Ammon's horn (tissue), 1 donor: ENCODE results near the gene MIS18A.
"Not testable (repeated sequence)": the region's sequence is repeated elsewhere in the genome, so short reads cannot be mapped to it uniquely, and the experiment has no call there.

Experiments
- DNase-seq: peaks from one replicate; pipeline ENCODE4 v3.0.0-alpha.2; 2016; ENCODE audit warnings: low spot score

The MIS18A gene

GRCh38 chr21:32304998-32305397 is 26.1 kb upstream of the MIS18A start:
- no peak for DNase-seq

GRCh38 chr21:32303385-32303784 is 24.5 kb upstream of the MIS18A start:
- DNase-seq: no peak

- DNase-seq: no peak
Measured at GRCh38 chr21:32302560-32302959, 23.7 kb upstream of the MIS18A start.

DNA sequence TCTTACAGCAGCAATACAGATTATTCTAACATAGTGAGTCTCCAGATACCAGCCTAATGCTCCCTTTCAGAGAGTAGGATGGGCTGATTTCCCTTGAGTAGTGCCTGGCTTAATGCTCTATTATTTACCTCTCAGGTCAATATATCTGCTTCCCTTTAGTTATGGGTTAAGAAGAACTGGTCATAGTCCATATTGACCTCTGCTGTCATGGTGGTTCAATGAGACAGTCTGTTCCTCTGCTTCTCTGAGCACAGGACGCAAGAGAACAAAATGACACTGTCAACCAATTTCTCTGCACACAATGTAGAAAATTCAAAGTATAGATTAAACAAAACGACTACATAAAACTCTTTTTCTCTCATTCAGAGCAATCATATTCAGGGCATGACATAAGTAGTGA is 22.7 kb upstream of the MIS18A start:
- DNase-seq: no peak

GRCh38 chr21:32300117-32300681 is 21.4 kb upstream of the MIS18A start:
- no peak for DNase-seq

DNA sequence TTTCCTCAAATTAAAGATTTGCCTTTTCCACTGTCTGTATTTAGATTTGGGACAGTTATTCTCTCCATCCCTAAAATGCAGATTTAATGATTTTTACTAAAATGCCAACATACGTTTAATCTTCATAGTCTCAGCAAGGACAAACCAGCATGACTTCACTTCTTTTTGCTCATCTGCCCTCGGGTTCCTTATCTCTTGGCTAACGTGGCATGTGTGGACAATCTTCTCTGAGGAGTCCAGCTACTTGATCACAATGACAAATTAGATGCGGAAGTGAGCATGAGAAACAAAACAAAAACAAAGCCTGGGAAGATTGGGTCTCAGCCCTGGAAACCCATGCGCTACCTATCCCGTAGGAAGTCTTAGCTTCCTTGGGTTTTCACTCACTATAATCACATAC is 20.8 kb upstream of the MIS18A start:
- no peak for DNase-seq

GRCh38 chr21:32298658-32299081 is 19.8 kb upstream of the MIS18A start, which contains the start of gene MRAP:
Gene MRAP (plus strand): TSS chr21:32298855. CDS start chr21:32298972, 117 bp downstream.
- DNase-seq: no peak

DNA sequence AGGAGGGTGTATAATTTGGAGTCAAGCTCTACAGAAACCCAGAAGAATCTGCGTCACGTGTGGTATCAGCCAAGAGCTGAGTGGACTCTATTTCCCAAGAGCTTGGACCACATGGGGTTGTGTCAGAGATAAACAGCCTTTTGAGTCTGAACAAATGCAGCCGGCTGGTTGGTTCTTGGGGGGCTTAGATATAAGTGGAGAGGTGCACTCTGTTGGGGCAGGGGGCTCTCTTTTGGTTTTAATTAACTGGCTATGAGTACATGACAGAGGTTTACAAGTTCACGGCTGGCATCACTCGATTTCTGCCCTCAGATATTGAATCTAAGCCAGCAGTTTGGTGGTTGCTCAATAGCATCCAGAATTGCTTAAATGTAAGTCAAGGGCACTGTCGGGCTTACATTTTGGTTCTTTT is 19.3 kb upstream of the MIS18A start:
- DNase-seq: no peak

DNA sequence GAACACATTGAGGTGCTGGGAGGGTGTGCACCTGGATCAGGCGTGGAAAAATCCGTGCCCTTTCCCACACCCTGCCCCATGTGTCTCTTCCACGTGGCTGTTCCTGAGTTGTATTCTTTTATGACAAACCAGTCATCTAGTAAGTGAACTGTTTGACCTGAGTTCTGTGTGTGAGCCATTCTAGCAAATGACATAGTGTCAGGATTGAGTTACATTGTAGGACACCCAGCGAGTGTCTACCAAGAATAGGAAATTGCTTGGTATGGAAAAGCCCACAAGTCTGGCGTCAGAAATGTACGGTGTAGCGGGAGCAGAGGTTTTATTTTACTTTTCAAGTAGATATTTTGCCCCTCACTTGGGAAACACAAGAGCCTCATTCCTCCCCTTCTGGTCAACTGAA is 18.6 kb upstream of the MIS18A start:
- DNase-seq: no peak

GRCh38 chr21:32285476-32285875 is 6.6 kb upstream of the MIS18A start:
- DNase-seq: no peak

DNA sequence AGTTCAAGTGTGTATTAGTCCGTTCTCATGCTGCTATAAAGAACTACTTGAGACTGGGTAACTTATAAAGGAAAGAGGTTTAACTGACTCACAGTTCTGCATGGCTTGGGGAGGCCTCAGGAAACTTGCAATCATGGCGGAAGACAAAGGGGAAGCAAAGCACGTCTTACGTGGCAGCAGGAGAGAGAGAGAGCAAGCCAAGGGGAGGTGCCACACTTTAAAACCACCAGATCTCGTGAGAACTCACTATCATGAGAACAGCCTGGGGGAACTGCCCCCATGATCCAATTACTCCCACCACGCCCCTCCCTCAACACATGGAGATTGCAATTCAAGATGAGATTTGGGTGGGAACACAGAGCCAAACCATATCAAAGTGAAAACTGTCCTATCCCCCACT is 4.1 kb upstream of the MIS18A start:
- DNase-seq: no peak

DNA sequence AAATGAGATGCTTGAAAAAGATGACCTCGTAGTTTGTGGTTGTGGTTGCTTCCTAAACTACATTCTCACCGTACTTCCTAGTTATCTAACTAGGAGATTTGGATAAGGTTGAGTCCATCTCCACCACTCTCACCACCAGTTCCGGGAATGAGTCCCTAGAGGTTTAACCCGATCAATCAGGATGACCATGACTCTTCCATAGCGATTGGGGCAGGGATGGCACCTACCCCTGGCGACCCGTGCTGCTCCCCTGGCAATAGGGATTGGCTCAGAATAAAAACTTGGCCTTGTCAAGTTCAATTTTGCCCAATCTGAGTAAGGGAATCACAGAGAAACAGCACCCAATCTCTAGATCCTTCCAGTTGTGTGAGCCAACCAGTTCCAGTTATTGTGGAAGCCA is 2.7 kb upstream of the MIS18A start:
- no peak for DNase-seq

GRCh38 chr21:32279377-32279680 is 480 bp upstream of the MIS18A start:
- no peak for DNase-seq

DNA sequence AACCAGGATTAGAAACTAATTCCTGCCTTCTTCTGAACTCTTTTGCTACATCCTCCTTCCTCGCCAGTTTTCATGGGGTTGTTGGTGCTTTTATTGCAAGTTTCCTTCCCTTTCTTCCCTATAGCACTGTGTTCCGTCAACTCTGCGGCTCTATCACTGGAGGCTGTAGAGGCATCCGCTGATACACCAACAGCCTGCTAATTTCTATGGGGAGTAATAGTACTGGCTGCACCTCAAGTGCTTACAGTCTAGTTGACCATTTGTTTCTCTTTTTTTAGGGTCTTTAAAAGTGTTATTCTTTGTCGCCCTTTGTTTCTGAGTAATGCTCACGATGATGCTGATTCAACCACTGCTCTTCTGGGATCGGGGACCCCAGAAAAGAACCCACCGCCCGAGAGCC is 746 bp downstream of the MIS18A start:
- no peak for DNase-seq

GRCh38 chr21:32276671-32277070 is 2.2 kb downstream of the MIS18A start:
- DNase-seq: no peak

- no peak for DNase-seq
Measured at GRCh38 chr21:32270748-32271147, 8.1 kb downstream of the MIS18A start.

DNA sequence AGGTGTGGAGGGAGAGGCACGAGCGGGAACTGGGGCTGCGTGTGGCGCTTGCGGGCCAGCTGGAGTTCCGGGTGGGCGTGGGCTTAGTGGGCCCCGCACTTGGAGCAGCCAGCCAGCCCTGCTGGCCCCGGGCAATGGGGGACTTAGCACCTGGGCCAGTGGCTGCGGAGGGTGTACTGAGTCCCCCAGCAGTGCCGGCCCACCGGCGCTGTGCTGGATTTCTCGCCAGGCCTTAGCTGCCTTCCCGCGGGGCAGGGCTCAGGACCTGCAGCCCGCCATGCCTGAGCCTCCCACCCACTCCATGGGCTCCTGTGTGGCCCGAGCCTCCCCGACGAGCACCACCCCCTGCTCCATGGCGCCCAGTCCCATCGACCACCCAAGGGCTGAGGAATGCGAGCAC is 13.5 kb downstream of the MIS18A start:
- DNase-seq: not testable (repeated sequence)

DNA sequence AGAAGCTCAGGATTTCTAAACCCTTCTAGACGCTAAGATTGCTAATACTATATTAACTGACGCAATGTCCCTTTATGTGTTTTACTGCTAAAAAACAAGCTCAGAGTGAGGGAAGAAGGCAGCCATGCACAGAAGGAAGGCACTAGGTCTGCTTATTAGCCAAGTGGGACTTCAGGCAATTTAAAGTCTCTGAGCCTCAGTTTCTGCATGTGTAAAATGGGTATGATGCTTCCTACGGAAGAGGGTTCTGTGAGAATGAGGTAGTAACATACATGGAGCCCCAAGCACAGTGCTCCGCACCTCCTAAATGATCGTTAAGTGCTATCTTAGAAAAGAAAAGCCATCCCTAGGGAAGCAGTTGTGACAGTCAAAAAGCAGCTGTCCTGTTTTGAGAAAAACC is 16.9 kb downstream of the MIS18A start:
- DNase-seq: no peak

DNA sequence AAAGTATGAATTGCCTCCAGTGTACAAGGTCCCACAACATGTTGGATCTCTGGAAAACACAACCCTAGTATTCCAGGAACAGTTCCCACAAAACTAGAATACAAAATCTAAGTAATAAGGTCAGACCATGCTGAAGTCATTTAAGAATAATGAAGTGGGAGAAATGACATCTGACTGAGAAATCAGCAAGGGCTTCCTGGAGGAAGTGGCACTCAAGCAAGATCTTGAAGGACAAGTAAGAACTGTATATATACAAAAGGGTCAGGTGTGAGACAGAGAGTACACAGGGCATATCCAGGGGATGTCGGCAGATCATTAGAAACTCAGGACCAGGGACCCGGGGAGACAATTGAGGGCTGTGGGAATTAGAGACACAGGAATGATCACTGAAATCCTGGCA is 18.7 kb downstream of the MIS18A start:
- DNase-seq: no peak

DNA sequence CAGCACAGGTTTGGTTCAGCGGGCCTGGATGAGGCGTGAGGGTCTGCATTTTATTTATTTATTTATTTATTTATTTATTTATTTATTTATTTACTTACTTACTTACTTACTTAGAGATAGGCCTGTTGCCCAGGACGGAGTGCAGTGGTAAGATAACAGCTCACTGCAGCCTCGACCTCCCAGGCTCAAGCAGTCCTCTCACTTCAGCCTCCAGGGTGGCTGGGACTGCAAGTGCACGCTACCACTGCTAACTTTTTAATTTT is 20.1 kb downstream of the MIS18A start:
- DNase-seq: not testable (repeated sequence)

DNA sequence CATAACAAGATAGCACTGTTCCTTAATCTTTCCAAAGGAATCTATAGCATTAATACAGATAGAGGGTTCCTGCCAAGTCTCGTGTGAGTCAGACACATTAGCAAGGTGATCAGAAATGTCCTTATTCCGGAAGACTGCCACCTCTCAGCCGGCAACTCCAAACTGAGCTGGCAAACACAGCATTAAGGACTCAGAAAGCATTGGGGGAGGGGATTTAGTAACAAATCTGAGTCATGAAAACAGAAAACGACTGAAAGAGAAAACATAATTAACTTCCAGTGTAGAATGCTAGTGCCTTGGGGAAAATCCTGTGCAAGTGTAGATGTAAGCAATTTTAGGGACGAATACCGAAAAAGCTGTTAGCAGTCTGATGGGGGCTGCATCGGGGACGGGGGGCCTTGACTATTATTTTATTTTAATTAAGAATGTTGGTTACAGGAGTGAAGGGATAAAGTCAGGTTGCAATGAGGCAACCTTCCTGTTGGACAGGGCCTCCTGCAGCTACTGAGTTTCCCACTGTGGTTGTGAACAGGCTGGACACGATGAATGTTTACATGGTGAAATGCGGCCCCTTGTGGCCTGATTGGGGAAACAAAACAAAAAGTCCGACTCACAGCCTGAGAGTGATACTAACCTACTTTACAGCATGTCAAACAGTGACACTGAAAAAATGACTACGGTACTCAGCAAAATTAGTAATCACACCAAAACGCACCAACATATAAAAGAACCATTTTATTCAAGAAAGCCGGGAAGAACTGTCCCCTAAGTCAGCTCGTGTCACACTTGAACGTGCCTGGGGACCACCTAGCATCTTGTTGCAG is 20.7 kb downstream of the MIS18A start:
- peak; percentile 91 for DNase-seq

DNA sequence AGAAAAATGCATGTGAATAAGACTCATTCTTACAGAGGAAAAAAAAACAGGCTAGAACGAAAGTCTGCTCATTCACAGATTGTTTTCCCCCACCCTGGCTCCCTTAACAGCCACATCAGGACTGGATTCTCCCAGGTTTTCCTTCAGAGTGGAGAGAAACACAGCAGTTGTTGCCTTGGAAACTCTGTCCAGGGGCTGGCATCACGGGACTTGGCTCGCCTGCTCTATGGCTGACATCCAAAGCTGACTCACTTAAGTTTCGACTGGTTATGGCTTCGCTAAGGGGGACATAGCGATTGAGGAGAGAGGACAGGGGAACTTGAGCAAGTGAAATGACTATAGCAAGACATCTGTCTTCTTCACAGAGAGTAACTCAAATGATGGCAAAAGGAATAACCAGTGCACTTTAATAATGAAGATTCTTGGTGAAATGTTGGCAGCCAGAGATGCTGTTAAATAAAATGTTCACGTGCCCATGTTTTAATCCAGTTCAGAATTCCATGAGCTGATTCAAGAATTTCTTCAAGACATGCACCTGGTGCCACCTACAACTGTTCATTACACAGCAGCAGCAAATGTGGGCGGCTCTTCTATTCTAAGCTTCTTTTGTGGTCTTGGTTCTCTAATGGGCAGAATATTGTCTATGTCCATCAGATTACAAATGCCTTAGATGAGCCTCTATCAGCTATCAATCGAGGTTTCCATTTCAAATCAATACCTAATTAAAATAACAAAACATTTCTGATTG is 21.8 kb downstream of the MIS18A start:
- DNase-seq: peak; percentile 67

- DNase-seq: no peak
Measured at GRCh38 chr21:32256251-32256650, 22.6 kb downstream of the MIS18A start.
